Measurements from ENCODE around the gene PRDM10.

GRCh38 chr11:129938764-129939163 lies 63.9 kb downstream of the PRDM10 start:
- TF ChIP-seq EZH2 (IDR thresholded peaks at IDR 0.05; ENCODE audit: low read length, missing control alignments): no peak
- no peak for TF ChIP-seq CTCF (conservative IDR thresholded peaks at IDR 0.05 in 1 of 2, IDR thresholded peaks at IDR 0.05 in 1 of 2; ENCODE audit: low read depth in 1 of 2, low read length in 2 of 2)

All from fibroblast of lung (primary cell).